Measurements from ENCODE around the gene ZNF24. TPM values are rescaled to one million over a fixed set of nuclear protein-coding genes. Genes with fewer than 3 reads are reported as not detected.

The ZNF24 gene
- total RNA-seq, 3 donors from 2014 or later = 53.5 to 61.5 (median 59.6) TPM

DNA sequence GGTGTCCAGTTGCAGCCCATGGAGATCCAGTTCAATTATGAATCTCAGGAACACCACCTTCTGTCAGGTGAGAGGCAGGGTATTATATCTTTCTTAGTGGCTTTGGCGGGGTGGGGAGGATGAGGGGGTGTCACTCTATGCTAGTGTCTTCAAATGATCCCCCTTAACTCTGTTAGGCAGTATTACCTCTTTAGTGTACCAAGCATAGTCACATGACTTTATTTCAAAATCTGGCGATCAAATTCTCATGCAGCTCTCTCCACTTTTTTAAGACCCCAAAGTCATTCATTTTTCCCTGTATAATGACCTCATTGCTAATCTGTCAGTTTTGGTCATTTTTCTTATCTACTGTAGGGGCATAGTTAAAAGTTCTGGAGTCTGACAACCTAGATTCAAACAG lies 53.1 kb downstream of the ZNF24 start:
- no peaks in the 10 kb centered on the region for H3K27me3 Mint-ChIP-seq (ENCODE audit: low read depth)
- H3K4me1 Mint-ChIP-seq (ENCODE audit: low read depth) = peaks cover 57% of the 10 kb centered on the region
- H3K9me3 Mint-ChIP-seq = peaks cover 5% of the 10 kb centered on the region
- H3K36me3 Mint-ChIP-seq (ENCODE audit: insufficient read depth) = peaks cover 34% of the 10 kb centered on the region
- H3K4me3 Mint-ChIP-seq = peak overlapping the region; percentile 99
- DNase-seq = no peak
- ATAC-seq = no peak

DNA sequence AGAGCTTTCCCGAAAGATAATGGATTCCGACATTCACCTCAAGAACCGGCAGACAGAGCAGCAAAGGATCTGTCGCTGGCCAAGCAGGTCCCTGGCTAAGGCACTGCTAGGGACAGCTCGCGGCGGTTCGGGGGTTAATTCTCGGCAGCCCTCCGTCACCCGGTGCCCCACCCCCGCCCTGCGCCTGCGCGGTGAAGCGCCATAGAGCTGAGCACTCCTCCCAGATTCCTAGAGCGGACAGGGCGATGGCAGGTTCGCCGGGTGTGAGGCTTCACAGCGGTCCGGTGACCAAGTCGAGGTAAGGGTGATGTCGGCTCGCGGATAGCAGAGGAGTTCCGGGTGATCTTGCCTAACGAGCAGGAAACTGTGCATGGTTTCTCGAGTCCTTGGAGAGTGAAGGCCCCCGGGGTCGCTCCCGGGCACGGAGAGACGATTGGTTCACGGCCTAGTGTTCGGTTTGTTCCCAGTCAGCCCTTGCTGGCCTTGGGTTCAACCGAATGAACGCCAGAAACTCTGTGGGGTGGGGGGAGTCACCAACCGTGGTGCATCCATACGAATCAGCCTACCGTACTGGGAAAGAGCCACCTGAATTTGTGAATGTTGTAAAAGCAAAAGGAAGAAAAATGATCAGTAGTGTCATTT lies 54.0 kb downstream of the ZNF24 start, which contains the start of gene ZSCAN30:
TSS of gene ZSCAN30 (minus strand) at position 136 of the 642 bp plus-strand sequence. CDS start 25,877 bp downstream, outside the sequence.
- Mint-ChIP-seq H3K4me1 (ENCODE audit: low read depth) (peaks cover 55% of the 10 kb centered on the region), H3K27me3 (ENCODE audit: low read depth) (no peaks in the 10 kb centered on the region), H3K4me3 (peak within 1 kb of the TSS; percentile 99), H3K9me3 (peaks cover 4% of the 10 kb centered on the region), H3K36me3 (ENCODE audit: insufficient read depth) (peaks cover 26% of the 10 kb centered on the region)
- DNase-seq = peak; percentile 95
- ATAC-seq = peak; percentile 96 to 98

DNA sequence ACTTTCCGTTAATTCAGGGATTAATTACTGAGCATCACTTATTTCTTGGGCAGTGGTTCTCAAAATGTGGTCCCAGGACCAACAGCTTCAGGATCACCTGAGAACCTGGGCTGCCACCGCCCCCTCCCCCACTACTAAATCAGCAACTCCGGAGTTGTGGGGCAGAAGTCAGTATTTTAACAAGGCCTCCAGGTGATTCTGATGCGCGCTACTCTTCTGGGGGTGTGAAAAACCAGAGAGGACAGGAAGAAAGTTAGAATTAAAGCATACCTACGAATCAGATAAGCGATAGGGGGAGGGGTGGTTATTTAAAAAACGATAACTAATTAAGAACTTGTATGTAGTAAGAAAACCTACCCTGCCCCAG lies 54.5 kb downstream of the ZNF24 start:
- H3K27me3 Mint-ChIP-seq (ENCODE audit: low read depth) = no peaks in the 10 kb centered on the region
- peaks cover 51% of the 10 kb centered on the region for H3K4me1 Mint-ChIP-seq (ENCODE audit: low read depth)
- DNase-seq (no peak), ATAC-seq (peak; percentile 19 to 37)
- no peaks in the 10 kb centered on the region for H3K9me3 Mint-ChIP-seq
- H3K4me3 Mint-ChIP-seq = peak overlapping the region; percentile 99
- H3K36me3 Mint-ChIP-seq (ENCODE audit: insufficient read depth) = peaks cover 21% of the 10 kb centered on the region

DNA sequence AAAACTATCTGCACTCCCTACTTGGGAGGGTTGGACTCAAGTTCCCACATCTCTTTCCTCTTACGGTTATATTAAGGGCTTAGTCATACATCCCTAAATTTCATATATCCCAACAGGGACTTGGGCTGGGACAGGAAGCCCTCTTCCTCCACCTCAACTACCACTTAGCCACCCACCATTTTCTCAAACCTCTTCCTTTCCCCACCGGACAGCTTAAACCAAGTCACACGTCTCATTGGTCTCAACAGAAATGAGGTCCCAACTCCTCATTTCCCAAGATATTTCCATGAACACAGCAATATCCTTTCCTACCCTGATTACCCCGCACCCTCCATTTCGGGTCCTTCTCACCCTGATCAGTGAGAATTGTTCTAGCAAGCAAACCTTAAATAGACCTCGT lies 54.9 kb downstream of the ZNF24 start:
- peaks cover 48% of the 10 kb centered on the region for H3K4me1 Mint-ChIP-seq (ENCODE audit: low read depth)

DNA sequence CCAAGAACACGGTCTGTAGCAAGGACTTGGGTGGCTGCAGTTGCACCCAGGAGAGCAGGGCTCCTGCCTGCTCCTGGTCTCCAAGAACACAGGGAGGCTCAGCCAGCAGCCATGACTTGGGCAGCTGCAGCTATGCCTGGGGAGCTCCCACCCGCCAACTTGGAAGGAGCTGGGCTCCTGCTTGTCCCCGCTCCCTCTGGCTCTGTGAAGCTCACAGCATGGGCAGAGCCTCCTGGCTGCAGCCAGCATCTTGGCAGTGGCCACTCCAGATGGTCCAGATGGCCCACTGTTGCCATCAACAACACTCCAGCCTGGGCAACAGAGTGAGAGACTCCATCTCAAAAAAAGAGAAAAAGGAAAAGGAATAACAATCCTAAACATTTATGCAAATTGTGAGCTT lies 59.4 kb downstream of the ZNF24 start:
- Mint-ChIP-seq H3K4me1 (ENCODE audit: low read depth) (peaks cover 19% of the 10 kb centered on the region), H3K4me3 (no peak overlapping the region), H3K27me3 (ENCODE audit: low read depth) (no peaks in the 10 kb centered on the region), H3K9me3 (no peaks in the 10 kb centered on the region), H3K36me3 (ENCODE audit: insufficient read depth) (peaks cover 9% of the 10 kb centered on the region)
- ATAC-seq = no peak
- no peak for DNase-seq

More for the DNA sequence above, 54.9 kb downstream of the ZNF24 start:
- DNase-seq = no peak
- Mint-ChIP-seq H3K27me3 (ENCODE audit: low read depth) (no peaks in the 10 kb centered on the region), H3K9me3 (no peaks in the 10 kb centered on the region), H3K36me3 (ENCODE audit: insufficient read depth) (peaks cover 18% of the 10 kb centered on the region), H3K4me3 (peak overlapping the region; percentile 99)
- no peak for ATAC-seq

DNA sequence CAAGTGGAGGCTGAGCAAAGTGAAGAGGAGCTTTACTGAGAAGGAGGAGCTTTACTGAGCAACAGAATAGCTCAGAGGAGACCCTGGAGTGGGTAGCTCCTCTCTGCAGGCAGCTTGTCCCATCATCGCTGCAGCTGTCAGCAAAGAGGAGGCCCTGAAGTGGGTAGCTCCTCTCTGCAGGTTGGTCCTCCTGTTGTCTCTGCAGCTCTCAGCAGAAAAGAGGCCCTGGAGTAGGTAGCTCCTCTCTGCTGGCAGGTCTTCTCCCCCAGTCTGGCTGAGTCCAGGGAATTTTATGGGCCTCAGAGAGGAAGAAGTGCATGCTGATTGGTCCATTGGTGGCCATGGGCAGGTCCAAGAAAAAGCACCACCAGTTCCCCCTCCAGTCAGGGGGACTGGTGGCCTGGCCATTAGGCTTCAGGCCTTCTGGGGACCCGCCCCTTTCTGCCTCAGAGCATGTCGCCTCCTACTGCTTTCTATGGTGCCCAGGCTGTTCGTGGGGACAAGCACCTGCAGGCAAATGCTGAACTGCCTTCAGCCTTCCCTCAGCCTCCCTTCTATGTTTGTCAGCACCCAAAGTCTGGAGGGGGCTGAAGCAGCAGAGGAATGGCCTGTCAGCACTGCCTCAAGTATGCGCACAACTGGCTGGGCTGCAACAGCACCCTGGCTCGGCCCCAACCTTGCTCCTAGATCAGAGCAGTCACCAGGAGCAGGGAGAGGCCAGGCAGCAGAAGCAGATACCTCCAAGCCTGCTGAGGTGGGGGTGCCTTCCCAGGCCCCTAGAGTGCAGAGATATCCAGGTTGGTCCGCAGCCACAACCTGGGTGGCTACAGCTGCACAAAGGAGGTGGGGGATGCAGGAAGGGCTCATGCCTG lies 60.1 kb downstream of the ZNF24 start:
- H3K36me3 Mint-ChIP-seq (ENCODE audit: insufficient read depth) = peaks cover 11% of the 10 kb centered on the region
- no peak for DNase-seq

DNA sequence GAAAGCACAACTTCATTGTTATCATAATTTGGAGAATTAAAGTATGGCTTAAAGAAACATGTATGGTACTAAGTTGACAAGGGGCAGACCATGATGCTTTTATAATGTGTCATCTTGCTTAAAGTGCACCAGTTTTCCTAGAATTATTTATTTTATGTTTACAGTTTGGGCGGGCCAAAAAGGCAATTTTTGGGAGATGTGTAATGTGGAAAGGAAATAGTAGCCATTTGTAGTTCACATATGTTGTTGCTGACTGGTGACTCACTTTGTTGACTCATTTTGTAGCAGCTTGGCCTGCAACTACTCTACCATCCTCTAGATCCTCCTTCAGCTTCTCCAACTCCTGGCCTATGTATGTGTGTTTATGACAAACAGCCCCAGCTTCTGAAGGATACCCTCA lies 61.9 kb downstream of the ZNF24 start:
- H3K9me3 Mint-ChIP-seq = peaks cover 5% of the 10 kb centered on the region
- no peak for ATAC-seq
- peaks cover 8% of the 10 kb centered on the region for H3K4me1 Mint-ChIP-seq (ENCODE audit: low read depth)
- peaks cover 13% of the 10 kb centered on the region for H3K36me3 Mint-ChIP-seq (ENCODE audit: insufficient read depth)
- H3K4me3 Mint-ChIP-seq = no peak overlapping the region
- DNase-seq = no peak
- no peaks in the 10 kb centered on the region for H3K27me3 Mint-ChIP-seq (ENCODE audit: low read depth)

More for the DNA sequence above, 60.1 kb downstream of the ZNF24 start:
- Mint-ChIP-seq H3K4me3 (no peak overlapping the region), H3K27me3 (ENCODE audit: low read depth) (no peaks in the 10 kb centered on the region), H3K4me1 (ENCODE audit: low read depth) (peaks cover 12% of the 10 kb centered on the region), H3K9me3 (peaks cover 3% of the 10 kb centered on the region)
- ATAC-seq = no peak

Other genes starting within 250 kb of the ZNF24 start
- gene ZNF397, start 103.4 kb downstream of the ZNF24 start, total RNA-seq = 10 to 100 TPM; 14.3 to 14.9 (median 14.8) TPM
- 1 to 10 TPM; 5.0 to 8.5 (median 5.1) TPM for gene ZSCAN30, start 54.2 kb downstream of the ZNF24 start, total RNA-seq
- gene ZNF396, start 32.9 kb upstream of the ZNF24 start, total RNA-seq = under 1 TPM; 0.20 to 0.49 (median 0.29) TPM
- 10 to 100 TPM; 39.0 to 51.7 (median 41.8) TPM for gene INO80C, start 153.5 kb upstream of the ZNF24 start, total RNA-seq
- gene GALNT1, start 237.3 kb upstream of the ZNF24 start, total RNA-seq = 10 to 100 TPM; 39.5 to 47.0 (median 43.9) TPM

Data from activated T-cell treated with anti-CD3 and anti-CD28 coated beads, Interleukin-2, amount 50 U/mL, for 4 hours (primary cell).